HFF-Myc (cell line): ENCODE results near the gene GRIK2.

Source experiments
- DNase-seq: peaks from one replicate; pipeline ENCODE4 v3.0.0-alpha.2; 2011; ENCODE audit warnings: low read depth; ENCODE audit errors: extremely low read depth
- H3K4me3 ChIP-seq: replicated peaks from 2 replicates; pipeline ENCODE4 v1.5.1; 2011; ENCODE audit warnings: low read depth, mild to moderate bottlenecking, control low read depth, low read length
- CTCF ChIP-seq: IDR thresholded peaks from 2 replicates; pipeline ENCODE4 v1.5.1; 2012; ENCODE audit warnings: mild to moderate bottlenecking, low read depth, low read length, control low read depth; ENCODE audit errors: missing control alignments

GRIK2 gene

GRCh38 chr6:102115911-102116310 lies 722.4 kb downstream of the GRIK2 start:
- DNase-seq, result no peak
- no peak for TF ChIP-seq CTCF
- no peak overlapping the region for H3K4me3 ChIP-seq

- TF ChIP-seq CTCF, result no peak
- DNase-seq, result no peak
- H3K4me3 ChIP-seq, result no peak overlapping the region
Measured at GRCh38 chr6:102118034-102118433, 724.5 kb downstream of the GRIK2 start.
